HepG2 (cell line): ENCODE results near the gene LYPD1. TPM values are rescaled to one million over a fixed set of nuclear protein-coding genes. Genes with fewer than 3 reads are reported as not detected.

Experiments
- ATAC-seq: fragments of 200-7000 bp; cut with Tn5 transposase; 3 replicates; pipeline ENCODE4 v1.9.1; 2020; ENCODE audit warnings: mild to moderate bottlenecking, moderate library complexity
- BruUV-seq: library from RNA; stranded (reverse); fragments of 400-500 nt; replicated peaks from 2 replicates; lab custom pipeline; 2021; lab: Mats Ljungman, UMichigan
- CTCF ChIA-PET: fragments of 300-600 bp; formaldehyde crosslinking; extraction: SDS; loops from one replicate; lab custom pipeline; 2021; ENCODE audit warnings: low total read pairs, inconsistent platforms, low intra/inter-chr PET ratio; lab: Yijun Ruan, JAX
- POLR2A ChIA-PET: fragments of 350-600 bp; sonication (Branson Sonifier 250); formaldehyde crosslinking; loops from one replicate; lab custom pipeline; 2020; ENCODE audit warnings: antibody characterized with exemption, inconsistent platforms; lab: Yijun Ruan, JAX
- DNase-seq: peaks from one replicate; pipeline ENCODE4 v3.0.0-alpha.2; 2015; ENCODE audit warnings: low spot score
- FAIRE-seq: peaks from 3 replicates; lab custom pipeline; 2011; peaks lifted over from hg19 to GRCh38; lab: Jason Lieb, UNC
- H2AFZ ChIP-seq: one replicate; pipeline ENCODE4 v1.6.1; 2011; ENCODE audit warnings: low read length, inconsistent platforms
- H3K27ac ChIP-seq: fragments of 300-600 bp; 3 replicates; pipeline ENCODE4 v1.8.0; 2011; ENCODE audit warnings: mixed run types, mild to moderate bottlenecking, mixed read lengths, low read length, inconsistent platforms; ENCODE audit not compliant: insufficient read depth; ENCODE audit errors: extremely low read length
- H3K27me3 ChIP-seq, 2 experiments: fragments of 200-600 bp in 1 of 2; 2 replicates in 1 of 2; 3 replicates in 1 of 2; pipeline versions ENCODE4 v1.6.0 to v1.8.0; 2011; ENCODE audit warnings: low read length in 2 of 2, mild to moderate bottlenecking in 2 of 2, moderate library complexity in 2 of 2, inconsistent platforms in 1 of 2; ENCODE audit not compliant: insufficient read depth in 2 of 2, control insufficient read depth in 1 of 2
- H3K36me3 ChIP-seq, 2 experiments: fragments of 200-600 bp in 1 of 2; replicated peaks in 1 of 2; 2 replicates in 1 of 2; 3 replicates in 1 of 2; pipeline versions ENCODE4 v1.5.1 to v1.8.0; 2011; ENCODE audit warnings: low read length in 2 of 2, inconsistent platforms in 1 of 2; ENCODE audit not compliant: insufficient read depth in 2 of 2, control insufficient read depth in 1 of 2
- H3K4me1 ChIP-seq: 2 replicates; pipeline ENCODE4 v1.5.1; 2012; ENCODE audit warnings: low read length, inconsistent platforms; ENCODE audit not compliant: insufficient read depth
- H3K4me2 ChIP-seq: 2 replicates; pipeline ENCODE4 v1.6.0; 2011; ENCODE audit warnings: low read depth, low read length, inconsistent platforms
- H3K4me3 ChIP-seq, 3 experiments: fragments of 200-600 bp in 1 of 3; sonication (generic), shearing (Covaris generic) in 1 of 3; replicated peaks in 1 of 3; 2 replicates each; pipeline ENCODE4 v1.5.1; 2011 to 2016; ENCODE audit warnings: low read length in 3 of 3, inconsistent platforms in 2 of 3, low read depth in 2 of 3, mild to moderate bottlenecking in 2 of 3, control low read depth in 1 of 3, mixed read lengths in 1 of 3; ENCODE audit not compliant: insufficient read depth in 1 of 3
- H3K79me2 ChIP-seq: one replicate; pipeline ENCODE4 v1.6.1; 2011; ENCODE audit warnings: low read length, inconsistent platforms; ENCODE audit not compliant: insufficient read depth
- H3K9ac ChIP-seq: 2 replicates; pipeline ENCODE4 v1.6.0; 2011; ENCODE audit warnings: mild to moderate bottlenecking, low read depth, low read length, inconsistent platforms; ENCODE audit not compliant: insufficient read depth
- H3K9me3 ChIP-seq: 2 replicates; pipeline ENCODE4 v1.5.1; 2012; ENCODE audit warnings: mild to moderate bottlenecking, low read length
- H4K20me1 ChIP-seq: 2 replicates; pipeline ENCODE4 v1.6.0; 2011; ENCODE audit warnings: inconsistent platforms, mild to moderate bottlenecking, low read length, moderate library complexity; ENCODE audit not compliant: insufficient read depth
- CENPT ChIP-seq: sonication (generic); formaldehyde crosslinking; IDR thresholded peaks from 2 replicates; pipeline ENCODE4 v1.8.0; 2022; ENCODE audit warnings: low read depth, mild to moderate bottlenecking, moderate library complexity, missing genetic modification reagents
- ELF3 ChIP-seq: IDR thresholded peaks from 2 replicates; pipeline ENCODE4 v1.6.1; 2016; ENCODE audit warnings: missing genetic modification reagents, missing compliant biosample characterization
- GABPA ChIP-seq, 2 experiments: IDR thresholded peaks; 2 replicates each; pipeline ENCODE4 v1.6.1; 2011 to 2016; ENCODE audit warnings: low read depth in 2 of 2, low read length in 1 of 2, missing biosample characterization in 1 of 2, missing genetic modification characterization in 1 of 2
- KLF6 ChIP-seq: IDR thresholded peaks from 2 replicates; pipeline ENCODE4 v1.8.0; 2016; ENCODE audit warnings: missing biosample characterization, missing genetic modification reagents
- POLR2AphosphoS5 ChIP-seq: IDR thresholded peaks from 2 replicates; pipeline ENCODE4 v1.6.1; 2012; ENCODE audit warnings: low read depth, low read length
- RNF2 ChIP-seq: fragments of 450-650 bp; conservative IDR thresholded peaks from 2 replicates; pipeline ENCODE4 v1.6.1; 2016; ENCODE audit warnings: low read depth
- ZKSCAN5 ChIP-seq: sonication (generic); formaldehyde crosslinking; IDR thresholded peaks from 2 replicates; pipeline ENCODE4 v1.5.1; 2020; ENCODE audit warnings: mild to moderate bottlenecking, missing genetic modification reagents
- ZNF10 ChIP-seq: sonication (generic); formaldehyde crosslinking; IDR thresholded peaks from 2 replicates; pipeline ENCODE4 v1.4.0; 2020; ENCODE audit warnings: mild to moderate bottlenecking, low read depth, missing genetic modification reagents, borderline replicate concordance
- ZNF24 ChIP-seq: fragments of 450-650 bp; IDR thresholded peaks from 2 replicates; pipeline ENCODE4 v1.6.1; 2017; ENCODE audit warnings: antibody characterized with exemption, mild to moderate bottlenecking
- ZNF256 ChIP-seq: sonication (generic); formaldehyde crosslinking; conservative IDR thresholded peaks from 2 replicates; pipeline ENCODE4 v1.4.0; 2020; ENCODE audit warnings: missing genetic modification reagents
- ZNF629 ChIP-seq: sonication (generic); formaldehyde crosslinking; conservative IDR thresholded peaks from 2 replicates; pipeline ENCODE4 v1.5.0; 2020; ENCODE audit warnings: missing genetic modification reagents
- ZNF850 ChIP-seq: sonication (generic); formaldehyde crosslinking; conservative IDR thresholded peaks from 2 replicates; pipeline ENCODE4 v1.9.0; 2021; ENCODE audit warnings: mild to moderate bottlenecking, missing genetic modification reagents
- WGBS: methylation state at CpG from one replicate; pipeline ENCODE4 v1.1.6; 2017; ENCODE audit warnings: low lambda C conversion rate; 5-methylcytosine and 5-hydroxymethylcytosine counted together
- in situ Hi-C: cut with HindIII; loops from 2 replicates; pipeline ENCODE4 v1.10.0; 2017; ENCODE audit warnings: low pct_unique_long_range_greater_than_20kb; ENCODE audit not compliant: extremely low pct_ligation_motif_present
- intact Hi-C: fragments of 100-400 bp; cut with micrococcal nuclease; formaldehyde crosslinking; loops from one replicate; pipeline ENCODE4 v1.10.0; 2022; ENCODE audit not compliant: unreplicated experiment
- polyA plus RNA-seq, 8 experiments: library from polyadenylated mRNA; depleted of rRNA in 3 of 8; stranded (reverse) in 7 of 8; unstranded in 1 of 8; fragments of >200 nt; fragmentation: Illumina TruSeq in 4 of 8; extraction: Trizol in 4 of 8; gene quantifications; 2 replicates each; pipeline versions ENCODE4 v1.2.1 to v1.2.3, GENCODE V29; 2011 to 2016; ENCODE audit warnings: low read depth in 4 of 8, missing spikeins in 1 of 8, mixed read lengths in 1 of 8; ENCODE audit not compliant: insufficient read depth in 1 of 8
- total RNA-seq, 5 experiments: library from RNA; depleted of rRNA; stranded (reverse); fragments of >200 nt; fragmentation: Illumina TruSeq; extraction: Trizol; gene quantifications; 2 replicates each; pipeline ENCODE4 v1.2.3, GENCODE V29; 2016; ENCODE audit warnings: low read depth in 1 of 5
- TF ChIP-seq, protein P1 (sequence below): sonication (generic); formaldehyde crosslinking; IDR thresholded peaks from 2 replicates; pipeline ENCODE4 v1.4.0; 2020; ENCODE audit warnings: mild to moderate bottlenecking, missing genetic modification reagents, borderline replicate concordance
- TF ChIP-seq, protein P2 (sequence below): sonication (generic); formaldehyde crosslinking; IDR thresholded peaks from 2 replicates; pipeline ENCODE4 v1.8.0; 2023; ENCODE audit warnings: mild to moderate bottlenecking, missing genetic modification reagents
- TF ChIP-seq, protein P3 (sequence below): sonication (generic); formaldehyde crosslinking; conservative IDR thresholded peaks from 2 replicates; pipeline ENCODE4 v1.4.0; 2020; ENCODE audit warnings: missing genetic modification reagents
- TF ChIP-seq, protein P4 (sequence below): sonication (generic); formaldehyde crosslinking; IDR thresholded peaks from 2 replicates; pipeline ENCODE4 v1.4.0; 2020; ENCODE audit warnings: missing genetic modification reagents, mild to moderate bottlenecking, borderline replicate concordance

Gene LYPD1
- total and polyA plus RNA-seq, 2 of the 13 experiments (the other 11 are each of a cell fraction or from before 2014, with no cell fraction given), result not detected

DNA sequence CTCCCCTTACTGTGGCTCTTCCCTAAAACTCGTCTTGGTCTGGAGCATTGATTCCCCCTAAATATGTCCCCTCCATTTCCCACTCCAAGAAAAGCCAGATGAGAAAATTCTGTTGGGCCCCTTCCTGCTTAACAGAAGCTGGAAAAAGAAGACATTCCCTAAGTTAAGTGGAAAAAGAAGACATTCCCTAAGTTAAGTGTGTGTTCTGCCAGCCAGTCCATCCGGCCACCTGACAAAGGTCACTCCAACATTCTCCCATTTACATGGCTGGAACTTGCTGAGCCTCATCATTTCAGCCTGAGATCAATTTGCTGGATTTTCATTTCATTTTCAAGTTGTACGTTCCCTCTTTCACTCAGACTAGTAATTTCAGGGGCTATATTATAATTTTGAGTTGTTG is 52.0 kb downstream of the LYPD1 start (continued):
- TF ChIP-seq ZNF10, result no peak
- TF ChIP-seq POLR2AphosphoS5, result no peak
- TF ChIP-seq, protein P1, sequence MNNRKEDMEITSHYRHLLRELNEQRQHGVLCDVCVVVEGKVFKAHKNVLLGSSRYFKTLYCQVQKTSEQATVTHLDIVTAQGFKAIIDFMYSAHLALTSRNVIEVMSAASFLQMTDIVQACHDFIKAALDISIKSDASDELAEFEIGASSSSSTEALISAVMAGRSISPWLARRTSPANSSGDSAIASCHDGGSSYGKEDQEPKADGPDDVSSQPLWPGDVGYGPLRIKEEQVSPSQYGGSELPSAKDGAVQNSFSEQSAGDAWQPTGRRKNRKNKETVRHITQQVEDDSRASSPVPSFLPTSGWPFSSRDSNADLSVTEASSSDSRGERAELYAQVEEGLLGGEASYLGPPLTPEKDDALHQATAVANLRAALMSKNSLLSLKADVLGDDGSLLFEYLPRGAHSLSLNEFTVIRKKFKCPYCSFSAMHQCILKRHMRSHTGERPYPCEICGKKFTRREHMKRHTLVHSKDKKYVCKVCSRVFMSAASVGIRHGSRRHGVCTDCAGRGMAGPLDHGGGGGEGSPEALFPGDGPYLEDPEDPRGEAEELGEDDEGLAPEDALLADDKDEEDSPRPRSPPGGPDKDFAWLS, result no peak
- TF ChIP-seq RNF2, result no peak
- TF ChIP-seq, protein P2, sequence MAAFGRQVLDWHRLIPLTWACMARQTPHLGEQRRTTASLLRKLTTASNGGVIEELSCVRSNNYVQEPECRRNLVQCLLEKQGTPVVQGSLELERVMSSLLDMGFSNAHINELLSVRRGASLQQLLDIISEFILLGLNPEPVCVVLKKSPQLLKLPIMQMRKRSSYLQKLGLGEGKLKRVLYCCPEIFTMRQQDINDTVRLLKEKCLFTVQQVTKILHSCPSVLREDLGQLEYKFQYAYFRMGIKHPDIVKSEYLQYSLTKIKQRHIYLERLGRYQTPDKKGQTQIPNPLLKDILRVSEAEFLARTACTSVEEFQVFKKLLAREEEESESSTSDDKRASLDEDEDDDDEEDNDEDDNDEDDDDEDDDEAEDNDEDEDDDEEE (CRISPR knock-in tag), result no peak

DNA sequence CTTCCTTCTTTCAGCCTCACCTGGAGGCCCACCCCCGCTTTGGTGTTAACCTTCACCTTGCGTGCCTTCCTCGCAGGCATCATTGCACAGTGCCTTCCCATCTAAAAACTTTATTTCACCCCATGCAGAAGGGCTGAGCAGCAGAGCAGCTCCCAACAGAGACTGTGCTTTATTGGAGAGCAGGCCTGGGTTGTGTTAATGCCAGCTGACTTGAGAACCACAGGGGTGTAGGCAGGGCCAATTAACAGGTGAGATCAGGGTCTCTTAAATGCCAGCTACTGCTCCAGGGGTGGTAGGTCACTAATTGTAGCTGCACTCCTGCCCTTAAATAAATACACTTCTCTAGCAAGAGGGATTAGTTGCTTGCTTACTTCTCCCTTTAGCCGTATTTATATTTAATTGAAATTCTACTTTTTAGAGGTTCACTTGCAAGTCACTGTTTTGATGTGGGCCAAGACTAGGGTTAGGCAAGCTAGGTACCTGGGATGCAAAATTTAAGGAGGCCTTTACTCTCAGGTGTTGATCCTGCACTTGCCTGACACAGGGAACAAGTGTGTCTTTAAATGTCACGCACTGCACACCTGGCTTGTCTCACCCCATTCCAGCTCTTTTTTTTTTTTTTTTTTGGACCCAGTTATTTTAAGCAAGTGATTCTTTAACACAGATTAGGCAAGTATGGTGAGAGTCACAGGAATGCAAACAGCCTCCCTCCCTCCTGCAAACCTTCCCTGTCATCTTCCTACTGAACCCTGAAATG is 54.5 kb downstream of the LYPD1 start:
- Histone ChIP-seq H3K4me2 (no peak overlapping the region), H3K4me3 (no peak overlapping the region), H2AFZ (no peak overlapping the region), H3K4me1 (no peaks in the 10 kb centered on the region), H3K79me2 (no peaks in the 10 kb centered on the region), H4K20me1 (no peaks in the 10 kb centered on the region), H3K9ac (no peak overlapping the region), H3K27me3 (no peaks in the 10 kb centered on the region), H3K9me3 (no peaks in the 10 kb centered on the region), H3K27ac (no peak overlapping the region), H3K36me3 (no peaks in the 10 kb centered on the region)
- no peak for ATAC-seq
- intact Hi-C loops (no loop called here), in situ Hi-C loops (no loop called here)
- 42% methylated on average over 5 of the region's 5 CpGs for WGBS
- FAIRE-seq, result no peak
- BruUV-seq, result no TSS peak
- ChIA-PET CTCF (no interaction called here), POLR2A (no interaction called here)
- no peak for DNase-seq
- TF ChIP-seq, protein P3, sequence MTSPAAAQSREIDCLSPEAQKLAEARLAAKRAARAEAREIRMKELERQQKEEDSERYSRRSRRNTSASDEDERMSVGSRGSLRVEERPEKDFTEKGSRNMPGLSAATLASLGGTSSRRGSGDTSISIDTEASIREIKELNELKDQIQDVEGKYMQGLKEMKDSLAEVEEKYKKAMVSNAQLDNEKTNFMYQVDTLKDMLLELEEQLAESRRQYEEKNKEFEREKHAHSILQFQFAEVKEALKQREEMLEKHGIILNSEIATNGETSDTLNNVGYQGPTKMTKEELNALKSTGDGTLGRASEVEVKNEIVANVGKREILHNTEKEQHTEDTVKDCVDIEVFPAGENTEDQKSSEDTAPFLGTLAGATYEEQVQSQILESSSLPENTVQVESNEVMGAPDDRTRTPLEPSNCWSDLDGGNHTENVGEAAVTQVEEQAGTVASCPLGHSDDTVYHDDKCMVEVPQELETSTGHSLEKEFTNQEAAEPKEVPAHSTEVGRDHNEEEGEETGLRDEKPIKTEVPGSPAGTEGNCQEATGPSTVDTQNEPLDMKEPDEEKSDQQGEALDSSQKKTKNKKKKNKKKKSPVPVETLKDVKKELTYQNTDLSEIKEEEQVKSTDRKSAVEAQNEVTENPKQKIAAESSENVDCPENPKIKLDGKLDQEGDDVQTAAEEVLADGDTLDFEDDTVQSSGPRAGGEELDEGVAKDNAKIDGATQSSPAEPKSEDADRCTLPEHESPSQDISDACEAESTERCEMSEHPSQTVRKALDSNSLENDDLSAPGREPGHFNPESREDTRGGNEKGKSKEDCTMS, result no peak
- TF ChIP-seq ZNF24, result no peak
- no peak for TF ChIP-seq ZNF850 (CRISPR knock-in tag)
- no peak for TF ChIP-seq KLF6 (CRISPR knock-in tag)
- no peak for TF ChIP-seq CENPT (CRISPR knock-in tag)
- no peak for TF ChIP-seq GABPA (IDR thresholded peaks at IDR 0.05; ENCODE audit: low read depth, low read length)
- no peak for TF ChIP-seq GABPA (CRISPR knock-in tag; IDR thresholded peaks at IDR 0.05; ENCODE audit: low read depth)
- TF ChIP-seq, protein P4, sequence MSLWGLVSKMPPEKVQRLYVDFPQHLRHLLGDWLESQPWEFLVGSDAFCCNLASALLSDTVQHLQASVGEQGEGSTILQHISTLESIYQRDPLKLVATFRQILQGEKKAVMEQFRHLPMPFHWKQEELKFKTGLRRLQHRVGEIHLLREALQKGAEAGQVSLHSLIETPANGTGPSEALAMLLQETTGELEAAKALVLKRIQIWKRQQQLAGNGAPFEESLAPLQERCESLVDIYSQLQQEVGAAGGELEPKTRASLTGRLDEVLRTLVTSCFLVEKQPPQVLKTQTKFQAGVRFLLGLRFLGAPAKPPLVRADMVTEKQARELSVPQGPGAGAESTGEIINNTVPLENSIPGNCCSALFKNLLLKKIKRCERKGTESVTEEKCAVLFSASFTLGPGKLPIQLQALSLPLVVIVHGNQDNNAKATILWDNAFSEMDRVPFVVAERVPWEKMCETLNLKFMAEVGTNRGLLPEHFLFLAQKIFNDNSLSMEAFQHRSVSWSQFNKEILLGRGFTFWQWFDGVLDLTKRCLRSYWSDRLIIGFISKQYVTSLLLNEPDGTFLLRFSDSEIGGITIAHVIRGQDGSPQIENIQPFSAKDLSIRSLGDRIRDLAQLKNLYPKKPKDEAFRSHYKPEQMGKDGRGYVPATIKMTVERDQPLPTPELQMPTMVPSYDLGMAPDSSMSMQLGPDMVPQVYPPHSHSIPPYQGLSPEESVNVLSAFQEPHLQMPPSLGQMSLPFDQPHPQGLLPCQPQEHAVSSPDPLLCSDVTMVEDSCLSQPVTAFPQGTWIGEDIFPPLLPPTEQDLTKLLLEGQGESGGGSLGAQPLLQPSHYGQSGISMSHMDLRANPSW (CRISPR knock-in tag), result no peak
- no peak for TF ChIP-seq ZNF256
- no peak for TF ChIP-seq ZNF629
- no peak for TF ChIP-seq ELF3
- no peak for TF ChIP-seq ZKSCAN5
